Vagina (tissue), 2 donors: ENCODE data around the gene SNAPC3. TPM values are rescaled to one million over a fixed set of nuclear protein-coding genes. Genes with fewer than 3 reads are reported as not detected.
"Not testable (repeated sequence)": the region's sequence is repeated elsewhere in the genome, so short reads cannot be mapped to it uniquely, and the experiment has no call there.

Experiments
- DNase-seq, 2 donors: peaks; one replicate each; pipeline ENCODE4 v3.0.0-alpha.2; 2017; ENCODE audit errors: extremely low spot score in 2 of 2
- H3K27ac ChIP-seq: fragments of 200-600 bp; sonication (generic); one replicate; pipeline ENCODE4 v1.5.1; 2019
- H3K27me3 ChIP-seq: fragments of 200-600 bp; sonication (generic); one replicate; pipeline ENCODE4 v1.5.1; 2019
- H3K36me3 ChIP-seq, 2 donors: fragments of 200-600 bp; sonication (generic); one replicate each; pipeline ENCODE4 v1.5.1; 2017 to 2019
- H3K4me1 ChIP-seq: fragments of 200-600 bp; sonication (generic); one replicate; pipeline ENCODE4 v1.5.1; 2019
- H3K4me3 ChIP-seq, 2 donors: fragments of 200-600 bp; sonication (generic); 1 replicate in 1 of 2; 2 replicates in 1 of 2; pipeline ENCODE4 v1.5.1; 2016 to 2019
- H3K9me3 ChIP-seq: fragments of 200-600 bp; sonication (generic); one replicate; pipeline ENCODE4 v1.5.1; 2019
- CTCF ChIP-seq, 3 experiments: fragments of 450-650 bp in 2 of 3; fragments of 200-600 bp in 1 of 3; sonication (generic) in 1 of 3; IDR thresholded peaks; one replicate each; pipeline ENCODE4 v1.5.1; 2017 to 2019; ENCODE audit warnings: antibody characterized with exemption in 3 of 3, mild to moderate bottlenecking in 2 of 3, moderate library complexity in 2 of 3
- POLR2A ChIP-seq, 2 donors: fragments of 450-650 bp; IDR thresholded peaks; one replicate each; pipeline ENCODE4 v1.6.1; 2017; ENCODE audit warnings: antibody characterized with exemption in 2 of 2, mild to moderate bottlenecking in 2 of 2, moderate library complexity in 2 of 2
- POLR2AphosphoS5 ChIP-seq, 2 donors: sonication (generic); formaldehyde crosslinking; IDR thresholded peaks; one replicate each; pipeline ENCODE4 v1.9.0; 2017; ENCODE audit warnings: antibody characterized with exemption in 2 of 2, mild to moderate bottlenecking in 2 of 2, low read depth in 1 of 2; ENCODE audit not compliant: insufficient read depth in 1 of 2
- intact Hi-C: fragments of 100-400 bp; cut with DNase I; formaldehyde crosslinking; loops from one replicate; pipeline ENCODE4 v1.15.1; 2023
- total RNA-seq: library from RNA; depleted of rRNA; stranded (reverse); fragments of >200 nt; gene quantifications from one replicate; pipeline ENCODE4 v1.2.3, GENCODE V29; 2016

SNAPC3 gene
- total RNA-seq, 1 donor from 2014 or later, result 22.6 TPM

- Histone ChIP-seq H3K36me3 (peaks cover 0 to 14% of the 10 kb centered on the region in 2 donors), H3K4me3 (no peak overlapping the region), H3K4me1 (peaks cover 35% of the 10 kb centered on the region), H3K27me3 (no peaks in the 10 kb centered on the region), H3K9me3 (no peaks in the 10 kb centered on the region), H3K27ac (peak overlapping the region; percentile 91)
- DNase-seq, result no peak
- TF ChIP-seq CTCF (IDR thresholded peaks at IDR 0.05) (no peak), POLR2A (IDR thresholded peaks at IDR 0.05) (no peak), POLR2AphosphoS5 (IDR thresholded peaks at IDR 0.05; ENCODE audit: insufficient read depth in 1 of 2, low read depth in 1 of 2) (no peak)
- intact Hi-C loops, result loop anchor here (10.0 kb wide), 1 partner anchor 207 kb away; no protein-coding TSS in a partner anchor
These were observed 1.1 kb upstream of the SNAPC3 start for GRCh38 chr9:15421532-15421931.

GRCh38 chr9:15421990-15422371 lies 695 bp upstream of the SNAPC3 start:
- Histone ChIP-seq H3K4me3 (peak overlapping the region; percentile 60 to 94), H3K36me3 (peaks cover 0 to 14% of the 10 kb centered on the region in 2 donors), H3K9me3 (no peaks in the 10 kb centered on the region), H3K27ac (peak overlapping the region; percentile 91), H3K4me1 (peaks cover 39% of the 10 kb centered on the region), H3K27me3 (no peaks in the 10 kb centered on the region)
- no peak for DNase-seq
- TF ChIP-seq POLR2A (IDR thresholded peaks at IDR 0.05), result no peak
- TF ChIP-seq CTCF (IDR thresholded peaks at IDR 0.05), result no peak
- no peak for TF ChIP-seq POLR2AphosphoS5 (IDR thresholded peaks at IDR 0.05; ENCODE audit: insufficient read depth in 1 of 2, low read depth in 1 of 2)
- intact Hi-C loops, result loop anchor here (10.0 kb wide), 1 partner anchor 207 kb away; no protein-coding TSS in a partner anchor

GRCh38 chr9:15423231-15423985 lies 732 bp downstream of the SNAPC3 start:
- no peak for DNase-seq
- Histone ChIP-seq H3K4me1 (peaks cover 49% of the 10 kb centered on the region), H3K9me3 (no peaks in the 10 kb centered on the region), H3K27ac (peak overlapping the region; percentile 91), H3K27me3 (no peaks in the 10 kb centered on the region), H3K36me3 (peaks cover 0 to 14% of the 10 kb centered on the region in 2 donors), H3K4me3 (peak overlapping the region; percentile 60 to 94)
- TF ChIP-seq POLR2A (IDR thresholded peaks at IDR 0.05), result no peak
- no peak for TF ChIP-seq CTCF (IDR thresholded peaks at IDR 0.05)
- TF ChIP-seq POLR2AphosphoS5 (IDR thresholded peaks at IDR 0.05; ENCODE audit: insufficient read depth in 1 of 2, low read depth in 1 of 2), result no peak
- intact Hi-C loops, result loop anchor here (10.0 kb wide), 1 partner anchor 209 kb away; no protein-coding TSS in a partner anchor

GRCh38 chr9:15426019-15426418 lies 3.3 kb downstream of the SNAPC3 start:
- H3K36me3 ChIP-seq, result peaks cover 0 to 14% of the 10 kb centered on the region in 2 donors
- H3K27me3 ChIP-seq, result no peaks in the 10 kb centered on the region
- no peak overlapping the region for H3K4me3 ChIP-seq
- TF ChIP-seq POLR2AphosphoS5 (IDR thresholded peaks at IDR 0.05; ENCODE audit: insufficient read depth in 1 of 2, low read depth in 1 of 2) (no peak), CTCF (IDR thresholded peaks at IDR 0.05) (no peak), POLR2A (IDR thresholded peaks at IDR 0.05) (no peak)
- peaks cover 60% of the 10 kb centered on the region for H3K4me1 ChIP-seq
- no peak overlapping the region for H3K27ac ChIP-seq
- no peak for DNase-seq
- no peaks in the 10 kb centered on the region for H3K9me3 ChIP-seq
- intact Hi-C loops, result loop anchor here (10.0 kb wide), 1 partner anchor 211 kb away; no protein-coding TSS in a partner anchor

- not testable (repeated sequence) for H3K9me3 ChIP-seq, DNase-seq, H3K27ac ChIP-seq, H3K27me3 ChIP-seq, H3K4me3 ChIP-seq
- Histone ChIP-seq H3K4me1 (peaks cover 60% of the 10 kb centered on the region), H3K36me3 (peaks cover 0 to 14% of the 10 kb centered on the region in 2 donors)
- intact Hi-C loops, result loop anchor here (10.0 kb wide), 1 partner anchor 213 kb away; no protein-coding TSS in a partner anchor
These were observed 5.0 kb downstream of the SNAPC3 start for GRCh38 chr9:15427702-15428101.
